ENCODE data around the gene KRTAP1-5.

KRTAP1-5 gene

DNA sequence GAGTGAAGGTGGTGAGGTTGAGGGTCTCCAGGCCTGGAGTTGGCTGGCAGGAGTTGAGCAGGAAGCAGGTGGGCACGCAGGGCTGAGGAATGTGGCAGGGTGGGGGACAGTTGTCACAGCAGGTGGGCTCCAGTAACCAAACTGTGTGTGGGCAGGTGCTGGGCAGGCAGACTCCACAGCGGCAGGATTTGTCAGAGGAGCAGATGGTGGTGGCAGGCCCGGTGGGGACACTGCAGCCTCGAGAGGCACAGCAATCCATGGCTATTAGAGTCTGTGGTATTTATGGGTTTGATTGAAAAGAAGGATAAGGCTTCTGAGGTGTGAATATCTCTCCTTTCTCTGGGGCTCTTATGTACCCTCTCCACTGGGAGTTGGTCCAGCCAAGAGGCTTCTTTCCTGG is 33.2 kb downstream of the KRTAP1-5 start, which contains the start of gene KRTAP3-3:
KRTAP3-3 (minus strand) TSS at position 326 of the 400 bp plus-strand sequence; CDS start at position 259, 67 bp downstream.
- ChIA-PET POLR2A (no interaction called here), CTCF (interaction anchor here (0.8 kb wide), 1 partner anchor 30 kb away, joined by 3 read pairs; no protein-coding TSS in a partner anchor)
- TF ChIP-seq L3MBTL2 (conservative IDR thresholded peaks at IDR 0.05) (no peak), ARNT (IDR thresholded peaks at IDR 0.05) (no peak), NFRKB (IDR thresholded peaks at IDR 0.05) (no peak), ZNF384 (IDR thresholded peaks at IDR 0.05) (no peak), SUZ12 (IDR thresholded peaks at IDR 0.05) (no peak), SP1 (IDR thresholded peaks at IDR 0.05) (no peak), LEF1 (IDR thresholded peaks at IDR 0.05; ENCODE audit: borderline replicate concordance) (no peak), FOXM1 (IDR thresholded peaks at IDR 0.05; ENCODE audit: borderline replicate concordance) (no peak), ELF4 (IDR thresholded peaks at IDR 0.05) (no peak), FOXK2 (IDR thresholded peaks at IDR 0.05) (no peak), TARDBP (IDR thresholded peaks at IDR 0.05) (no peak), HDGF (IDR thresholded peaks at IDR 0.05; ENCODE audit: borderline replicate concordance) (no peak), CTBP1 (IDR thresholded peaks at IDR 0.05; ENCODE audit: borderline replicate concordance) (no peak), FOXA1 (IDR thresholded peaks at IDR 0.05) (no peak), BHLHE40 (IDR thresholded peaks at IDR 0.05; ENCODE audit: borderline replicate concordance) (no peak)
- TF ChIP-seq, protein P1, sequence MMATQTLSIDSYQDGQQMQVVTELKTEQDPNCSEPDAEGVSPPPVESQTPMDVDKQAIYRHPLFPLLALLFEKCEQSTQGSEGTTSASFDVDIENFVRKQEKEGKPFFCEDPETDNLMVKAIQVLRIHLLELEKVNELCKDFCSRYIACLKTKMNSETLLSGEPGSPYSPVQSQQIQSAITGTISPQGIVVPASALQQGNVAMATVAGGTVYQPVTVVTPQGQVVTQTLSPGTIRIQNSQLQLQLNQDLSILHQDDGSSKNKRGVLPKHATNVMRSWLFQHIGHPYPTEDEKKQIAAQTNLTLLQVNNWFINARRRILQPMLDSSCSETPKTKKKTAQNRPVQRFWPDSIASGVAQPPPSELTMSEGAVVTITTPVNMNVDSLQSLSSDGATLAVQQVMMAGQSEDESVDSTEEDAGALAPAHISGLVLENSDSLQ (IDR thresholded peaks at IDR 0.05): no peak
- no peak for DNase-seq (ENCODE audit: extremely low spot score)

GRCh38 chr17:40993084-40993483 is 33.9 kb downstream of the KRTAP1-5 start:
- ChIA-PET CTCF (interaction anchor here (0.8 kb wide), 1 partner anchor 30 kb away, joined by 3 read pairs; no protein-coding TSS in a partner anchor), POLR2A (no interaction called here)
- DNase-seq (ENCODE audit: extremely low spot score): no peak
- TF ChIP-seq FOXA1 (IDR thresholded peaks at IDR 0.05) (no peak), FOXK2 (IDR thresholded peaks at IDR 0.05) (no peak), SP1 (IDR thresholded peaks at IDR 0.05) (no peak), L3MBTL2 (conservative IDR thresholded peaks at IDR 0.05) (no peak), ARNT (IDR thresholded peaks at IDR 0.05) (no peak), NFRKB (IDR thresholded peaks at IDR 0.05) (no peak), LEF1 (IDR thresholded peaks at IDR 0.05; ENCODE audit: borderline replicate concordance) (no peak), TARDBP (IDR thresholded peaks at IDR 0.05) (no peak), ZNF384 (IDR thresholded peaks at IDR 0.05) (no peak), FOXM1 (IDR thresholded peaks at IDR 0.05; ENCODE audit: borderline replicate concordance) (no peak), ELF4 (IDR thresholded peaks at IDR 0.05) (no peak), HDGF (IDR thresholded peaks at IDR 0.05; ENCODE audit: borderline replicate concordance) (no peak), SUZ12 (IDR thresholded peaks at IDR 0.05) (no peak), CTBP1 (IDR thresholded peaks at IDR 0.05; ENCODE audit: borderline replicate concordance) (no peak), BHLHE40 (IDR thresholded peaks at IDR 0.05; ENCODE audit: borderline replicate concordance) (no peak)
- TF ChIP-seq, protein P1 (IDR thresholded peaks at IDR 0.05): no peak

DNA sequence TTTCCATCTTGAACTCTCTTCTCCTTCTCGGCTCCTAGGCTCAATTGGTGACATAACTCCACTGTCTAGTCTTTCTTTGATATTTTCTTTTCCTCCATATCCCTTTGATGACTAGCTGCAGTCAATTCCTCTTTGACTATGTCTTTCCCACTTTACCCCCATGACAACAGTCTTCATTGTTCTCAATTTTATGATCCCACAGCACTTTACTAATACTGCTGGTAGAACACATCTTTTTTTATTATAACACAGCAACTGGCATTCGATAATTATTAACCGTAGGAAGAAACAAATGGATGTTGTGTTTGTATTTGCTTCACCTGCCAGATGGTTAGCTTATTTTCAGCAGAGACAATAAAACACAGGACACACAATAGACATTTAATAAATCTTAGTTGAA is 34.3 kb downstream of the KRTAP1-5 start:
- DNase-seq (ENCODE audit: extremely low spot score): no peak
- TF ChIP-seq ZNF384 (IDR thresholded peaks at IDR 0.05) (no peak), ARNT (IDR thresholded peaks at IDR 0.05) (no peak), SP1 (IDR thresholded peaks at IDR 0.05) (no peak), SUZ12 (IDR thresholded peaks at IDR 0.05) (no peak)
- ChIA-PET POLR2A (no interaction called here), CTCF (no interaction called here)

- POLR2A ChIA-PET: no interaction called here
- CTCF ChIA-PET: no interaction called here
- TF ChIP-seq SUZ12 (IDR thresholded peaks at IDR 0.05) (no peak), L3MBTL2 (conservative IDR thresholded peaks at IDR 0.05) (no peak), FOXK2 (IDR thresholded peaks at IDR 0.05) (no peak), NFRKB (IDR thresholded peaks at IDR 0.05) (no peak), ELF4 (IDR thresholded peaks at IDR 0.05) (no peak), HDGF (IDR thresholded peaks at IDR 0.05; ENCODE audit: borderline replicate concordance) (no peak), FOXM1 (IDR thresholded peaks at IDR 0.05; ENCODE audit: borderline replicate concordance) (no peak), LEF1 (IDR thresholded peaks at IDR 0.05; ENCODE audit: borderline replicate concordance) (no peak), TARDBP (IDR thresholded peaks at IDR 0.05) (no peak), ARNT (IDR thresholded peaks at IDR 0.05) (no peak), FOXA1 (IDR thresholded peaks at IDR 0.05) (no peak), ZNF384 (IDR thresholded peaks at IDR 0.05) (no peak), BHLHE40 (IDR thresholded peaks at IDR 0.05; ENCODE audit: borderline replicate concordance) (no peak), CTBP1 (IDR thresholded peaks at IDR 0.05; ENCODE audit: borderline replicate concordance) (no peak), SP1 (IDR thresholded peaks at IDR 0.05) (no peak)
- TF ChIP-seq, protein P1 (IDR thresholded peaks at IDR 0.05): no peak
- no peak for DNase-seq (ENCODE audit: extremely low spot score)
Measured at GRCh38 chr17:40986920-40987319, 40.1 kb downstream of the KRTAP1-5 start.

DNA sequence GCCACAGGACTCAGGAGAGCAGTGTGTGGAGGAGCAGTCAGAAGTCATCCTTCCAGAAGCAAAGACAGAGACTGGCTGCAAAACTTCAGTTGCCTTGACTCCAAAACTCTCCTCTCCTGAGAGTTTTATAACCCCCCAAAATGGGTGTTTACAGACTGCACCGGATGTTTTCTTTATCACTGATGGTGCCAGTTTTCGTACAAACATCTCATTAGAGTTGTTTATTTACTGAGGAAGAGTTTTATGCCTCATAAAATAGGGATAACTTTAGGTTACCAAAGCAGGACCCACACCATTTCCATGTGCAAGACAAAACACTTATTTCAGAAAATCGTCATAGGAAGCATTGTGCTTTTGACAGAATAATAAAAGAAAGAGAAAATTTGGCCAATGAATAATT is 42.8 kb downstream of the KRTAP1-5 start, which contains the start of gene KRT40:
KRT40 (minus strand) TSS at position 101 of the 400 bp plus-strand sequence; CDS start at position 48, 53 bp downstream.
- DNase-seq (ENCODE audit: extremely low spot score): no peak
- TF ChIP-seq FOXK2 (IDR thresholded peaks at IDR 0.05): no peak
- TF ChIP-seq L3MBTL2 (conservative IDR thresholded peaks at IDR 0.05): no peak
- TF ChIP-seq TARDBP (IDR thresholded peaks at IDR 0.05): no peak
- TF ChIP-seq BHLHE40 (IDR thresholded peaks at IDR 0.05; ENCODE audit: borderline replicate concordance): no peak
- CTCF ChIA-PET: no interaction called here
- POLR2A ChIA-PET: no interaction called here

DNA sequence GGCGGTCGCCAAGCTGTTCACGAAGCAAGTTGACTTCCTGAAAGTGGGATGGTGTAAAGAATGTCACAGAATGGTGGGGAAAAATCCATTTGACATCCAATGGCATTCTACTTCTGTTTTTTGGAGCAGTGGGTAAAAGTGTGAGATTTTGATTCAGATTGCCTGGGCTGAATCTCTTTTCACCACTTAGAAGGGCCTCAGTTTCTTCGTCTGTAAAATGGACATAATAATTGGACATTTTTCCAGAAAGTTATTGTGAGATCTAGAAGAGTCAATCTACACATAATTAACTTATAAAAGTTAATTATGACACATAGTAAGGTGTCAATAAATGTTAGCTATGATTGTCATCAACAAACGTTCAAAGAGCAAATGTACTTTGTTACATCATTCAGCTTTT is 45.9 kb downstream of the KRTAP1-5 start:
- no peak for TF ChIP-seq CTBP1 (IDR thresholded peaks at IDR 0.05; ENCODE audit: borderline replicate concordance)
- TF ChIP-seq FOXA1 (IDR thresholded peaks at IDR 0.05): no peak
- TF ChIP-seq, protein P1 (IDR thresholded peaks at IDR 0.05): no peak
- TF ChIP-seq TARDBP (IDR thresholded peaks at IDR 0.05): no peak
- TF ChIP-seq SP1 (IDR thresholded peaks at IDR 0.05): no peak
- no peak for TF ChIP-seq FOXK2 (IDR thresholded peaks at IDR 0.05)
- no peak for TF ChIP-seq ZNF384 (IDR thresholded peaks at IDR 0.05)
- no peak for TF ChIP-seq BHLHE40 (IDR thresholded peaks at IDR 0.05; ENCODE audit: borderline replicate concordance)
- POLR2A ChIA-PET: no interaction called here
- CTCF ChIA-PET: no interaction called here
- DNase-seq (ENCODE audit: extremely low spot score): no peak

All from HEK293T (cell line).